ENCODE data around the gene NDUFV2. TPM values are rescaled to one million over a fixed set of nuclear protein-coding genes. Genes with fewer than 3 reads are reported as not detected.

The NDUFV2 gene
- total RNA-seq, 1 experiment from 2014 or later = 215 TPM

GRCh38 chr18:9081940-9082339 lies 20.6 kb upstream of the NDUFV2 start:
- CTCF ChIA-PET = no interaction called here
- H3K4me1 ChIP-seq (replicated peaks; ENCODE audit: insufficient read depth) = no peaks in the 10 kb centered on the region
- no peaks in the 10 kb centered on the region for H3K9me2 ChIP-seq (ENCODE audit: insufficient read depth)
- H3K27ac ChIP-seq = no peak overlapping the region
- H3K79me2 ChIP-seq (ENCODE audit: low read depth) = no peaks in the 10 kb centered on the region
- TF ChIP-seq CTCF (conservative IDR thresholded peaks at IDR 0.05) = no peak
- TF ChIP-seq EZH2 (IDR thresholded peaks at IDR 0.05; ENCODE audit: low read depth) = no peak
- POLR2A ChIA-PET (ENCODE audit: unreplicated experiment) = no interaction called here
- no peaks in the 10 kb centered on the region for H3K9me3 ChIP-seq (ENCODE audit: insufficient read depth, low read depth)
- H3K36me3 ChIP-seq (ENCODE audit: low read depth) = no peaks in the 10 kb centered on the region
- intact Hi-C loops (cut with micrococcal nuclease; ENCODE audit: unreplicated experiment) = no loop called here
- H2AFZ ChIP-seq = no peak overlapping the region
- H3K4me2 ChIP-seq = no peak overlapping the region
- H3K27me3 ChIP-seq (ENCODE audit: insufficient read depth, low read depth) = no peaks in the 10 kb centered on the region
- no peaks in the 10 kb centered on the region for H3F3A ChIP-seq (ENCODE audit: insufficient read depth, low read depth)
- no peaks in the 10 kb centered on the region for H4K20me1 ChIP-seq (ENCODE audit: insufficient read depth)
- no peak for DNase-seq
- H3K4me3 ChIP-seq = no peak overlapping the region
- no TSS peak for BruUV-seq (replicated peaks)

GRCh38 chr18:9082711-9083510 lies 19.6 kb upstream of the NDUFV2 start:
- DNase-seq = no peak
- Histone ChIP-seq H3K27me3 (ENCODE audit: insufficient read depth, low read depth) (no peaks in the 10 kb centered on the region), H3K9me2 (ENCODE audit: insufficient read depth) (no peaks in the 10 kb centered on the region), H3K27ac (no peak overlapping the region), H2AFZ (no peak overlapping the region), H3K9me3 (ENCODE audit: insufficient read depth, low read depth) (no peaks in the 10 kb centered on the region), H3K4me2 (no peak overlapping the region), H3F3A (ENCODE audit: insufficient read depth, low read depth) (no peaks in the 10 kb centered on the region), H3K79me2 (ENCODE audit: low read depth) (no peaks in the 10 kb centered on the region), H4K20me1 (ENCODE audit: insufficient read depth) (no peaks in the 10 kb centered on the region), H3K36me3 (ENCODE audit: low read depth) (no peaks in the 10 kb centered on the region), H3K4me1 (replicated peaks; ENCODE audit: insufficient read depth) (no peaks in the 10 kb centered on the region), H3K4me3 (no peak overlapping the region)
- ChIA-PET POLR2A (ENCODE audit: unreplicated experiment) (interaction anchor here (0.6 kb wide), 4 partner anchors 182 to 477 kb away, joined by 3 to 23 read pairs (median 4); partner anchors contain the start of gene TWSG1), CTCF (no interaction called here)
- TF ChIP-seq CTCF (conservative IDR thresholded peaks at IDR 0.05) (no peak), EZH2 (IDR thresholded peaks at IDR 0.05; ENCODE audit: low read depth) (no peak)
- intact Hi-C loops (cut with micrococcal nuclease; ENCODE audit: unreplicated experiment) = no loop called here
- BruUV-seq (replicated peaks) = no TSS peak

GRCh38 chr18:9086015-9086414 lies 16.5 kb upstream of the NDUFV2 start:
- Histone ChIP-seq H3K9me2 (ENCODE audit: insufficient read depth) (no peaks in the 10 kb centered on the region), H3K27ac (no peak overlapping the region), H3K4me1 (replicated peaks; ENCODE audit: insufficient read depth) (no peaks in the 10 kb centered on the region), H3K9me3 (ENCODE audit: insufficient read depth, low read depth) (no peaks in the 10 kb centered on the region), H3K27me3 (ENCODE audit: insufficient read depth, low read depth) (no peaks in the 10 kb centered on the region), H3K36me3 (ENCODE audit: low read depth) (no peaks in the 10 kb centered on the region), H3K79me2 (ENCODE audit: low read depth) (no peaks in the 10 kb centered on the region), H2AFZ (no peak overlapping the region), H3F3A (ENCODE audit: insufficient read depth, low read depth) (no peaks in the 10 kb centered on the region), H4K20me1 (ENCODE audit: insufficient read depth) (no peaks in the 10 kb centered on the region), H3K4me3 (no peak overlapping the region), H3K4me2 (no peak overlapping the region)
- ChIA-PET CTCF (no interaction called here), POLR2A (ENCODE audit: unreplicated experiment) (no interaction called here)
- no TSS peak for BruUV-seq (replicated peaks)
- no peak for DNase-seq
- TF ChIP-seq CTCF (conservative IDR thresholded peaks at IDR 0.05) (no peak), EZH2 (IDR thresholded peaks at IDR 0.05; ENCODE audit: low read depth) (no peak)
- intact Hi-C loops (cut with micrococcal nuclease; ENCODE audit: unreplicated experiment) = no loop called here

All from PC-9 (cell line).